ENCODE data around the gene STAT1. TPM values are rescaled to one million over a fixed set of nuclear protein-coding genes. Genes with fewer than 3 reads are reported as not detected.

STAT1 gene
- total and polyA plus RNA-seq, 9 of the 15 experiments (the other 6 are each of a cell fraction or from before 2014, with no cell fraction given): 8.7 to 34.4 (median 26.8) TPM

DNA sequence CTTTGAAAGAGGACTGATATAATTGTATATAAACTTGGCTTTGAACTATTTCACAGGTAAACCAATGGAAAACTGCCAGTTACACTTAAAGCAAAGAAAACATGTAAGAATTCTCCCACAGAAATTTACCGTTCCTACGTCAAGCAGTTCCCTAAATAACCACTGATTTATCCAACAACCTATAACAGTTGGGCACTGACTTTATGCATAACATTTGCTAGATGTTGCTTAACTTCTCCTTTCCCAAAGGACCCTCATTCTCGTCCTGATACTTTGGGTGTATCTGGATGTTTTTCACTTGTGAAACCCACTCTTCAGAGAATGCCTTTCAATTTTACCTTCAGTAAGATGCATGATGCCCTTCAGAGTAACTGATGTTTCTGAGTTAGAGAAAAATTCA, 43.8 kb downstream of the STAT1 start:
- Histone ChIP-seq H3K27me3 (ENCODE audit: control insufficient read depth in 2 of 2, insufficient read depth in 2 of 2, low read length in 2 of 2) (no peaks in the 10 kb centered on the region), H2AFZ (ENCODE audit: low read depth, low read length) (no peak overlapping the region), H4K20me1 (replicated peaks; ENCODE audit: control insufficient read depth, insufficient read depth, low read length) (no peaks in the 10 kb centered on the region), H3K9me3 (replicated peaks; ENCODE audit: control insufficient read depth, insufficient read depth, low read depth, low read length) (no peaks in the 10 kb centered on the region), H3K79me2 (ENCODE audit: control insufficient read depth, insufficient read depth, low read length) (no peaks in the 10 kb centered on the region), H3K36me3 (ENCODE audit: control insufficient read depth, insufficient read depth, low read length) (peaks cover 88% of the 10 kb centered on the region; the same call in 2 of the 3 replicates), H3K27ac (ENCODE audit: extremely low read depth, low read depth, low read length) (no peak overlapping the region), H3K9ac (ENCODE audit: insufficient read depth in 1 of 2, low read depth in 2 of 2, low read length in 2 of 2) (no peak overlapping the region), H3K4me2 (ENCODE audit: insufficient read depth, low read length) (no peak overlapping the region), H3K9me1 (ENCODE audit: control insufficient read depth, insufficient read depth, low read length) (no peaks in the 10 kb centered on the region), H3K4me1 (replicated peaks in 1 of 2; ENCODE audit: control insufficient read depth in 2 of 2, insufficient read depth in 2 of 2, low read length in 2 of 2) (no peaks in the 10 kb centered on the region), H3K4me3 (no peak overlapping the region)
- TF ChIP-seq HNRNPLL (IDR thresholded peaks at IDR 0.05; ENCODE audit: low read depth, low read length, poor library complexity, severe bottlenecking): no peak
- TF ChIP-seq CHCHD3 (CRISPR knock-in tag; IDR thresholded peaks at IDR 0.05): no peak
- TF ChIP-seq KHSRP (IDR thresholded peaks at IDR 0.05): no peak
- no peak for TF ChIP-seq NFATC3 (IDR thresholded peaks at IDR 0.05)
- no peak for TF ChIP-seq TRIM28 (IDR thresholded peaks at IDR 0.05)
- TF ChIP-seq TCF3 (CRISPR knock-in tag; IDR thresholded peaks at IDR 0.05): no peak
- no peak for TF ChIP-seq ZNF232 (CRISPR knock-in tag; IDR thresholded peaks at IDR 0.05)
- ATAC-seq (no peak), DNase-seq (ENCODE audit: extremely low read depth in 1 of 4, low spot score in 3 of 4) (no peak), FAIRE-seq (no peak)
- TSS peak; percentile 6 for BruUV-seq (replicated peaks)
- intact Hi-C loops (cut with micrococcal nuclease) (no loop called here), in situ Hi-C loops (cut with MboI) (no loop called here)
- CTCF ChIA-PET (ENCODE audit: low intra/inter-chr PET ratio): no interaction called here
- POLR2A ChIA-PET: no interaction called here
- 67% methylated on average over 1 of the region's 3 CpGs for WGBS (ENCODE audit: insufficient coverage, low coverage, missing lambda C conversion rate)

DNA sequence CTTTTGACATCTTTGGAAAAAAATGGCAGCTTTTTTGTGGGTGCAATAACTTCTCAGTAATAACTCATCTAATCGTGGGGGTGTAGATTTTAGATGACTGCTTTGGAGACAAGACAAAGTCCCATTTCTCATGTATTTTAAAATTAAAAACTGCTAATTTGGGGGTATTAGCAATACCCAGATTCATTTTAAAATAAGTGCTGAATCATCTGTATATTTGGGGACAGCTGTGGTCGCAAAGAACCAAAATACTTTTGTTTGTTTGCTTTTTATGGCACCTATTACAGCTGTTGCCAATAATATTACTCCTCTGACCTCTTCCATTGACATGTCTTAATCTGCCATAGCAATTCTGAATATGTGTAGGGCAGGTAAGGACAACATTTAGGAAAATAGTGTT, 45.4 kb downstream of the STAT1 start:
- no peaks in the 10 kb centered on the region for H3K9me3 ChIP-seq (replicated peaks; ENCODE audit: control insufficient read depth, insufficient read depth, low read depth, low read length)
- in situ Hi-C loops (cut with MboI): no loop called here
- DNase-seq (ENCODE audit: extremely low read depth in 1 of 4, low spot score in 3 of 4): no peak
- no peaks in the 10 kb centered on the region for H4K20me1 ChIP-seq (replicated peaks; ENCODE audit: control insufficient read depth, insufficient read depth, low read length)
- H3K9me1 ChIP-seq (ENCODE audit: control insufficient read depth, insufficient read depth, low read length): no peaks in the 10 kb centered on the region
- no peaks in the 10 kb centered on the region for H3K79me2 ChIP-seq (ENCODE audit: control insufficient read depth, insufficient read depth, low read length)
- H3K27ac ChIP-seq (ENCODE audit: extremely low read depth, low read depth, low read length): no peak overlapping the region
- no peak overlapping the region for H3K9ac ChIP-seq (ENCODE audit: insufficient read depth in 1 of 2, low read depth in 2 of 2, low read length in 2 of 2)
- peaks cover 86% of the 10 kb centered on the region; the same call in 2 of the 3 replicates for H3K36me3 ChIP-seq (ENCODE audit: control insufficient read depth, insufficient read depth, low read length)
- CTCF ChIA-PET (ENCODE audit: low intra/inter-chr PET ratio): no interaction called here
- intact Hi-C loops (cut with micrococcal nuclease): no loop called here
- 76% methylated on average over 2 of the region's 2 CpGs for WGBS (ENCODE audit: insufficient coverage, low coverage, missing lambda C conversion rate)
- POLR2A ChIA-PET: interaction anchor here (0.9 kb wide), 1 partner anchor 9 kb away, joined by 3 read pairs; no protein-coding TSS in a partner anchor
- no peak for ATAC-seq
- FAIRE-seq: no peak
- TF ChIP-seq C11orf30 (IDR thresholded peaks at IDR 0.05; ENCODE audit: low read depth) (0 out of 2 replicates have a peak, but pooled peaks have one; percentile 31), RBM17 (IDR thresholded peaks at IDR 0.05; ENCODE audit: borderline replicate concordance, low read depth, low read length) (no peak), PHF21A (IDR thresholded peaks at IDR 0.05; ENCODE audit: borderline replicate concordance, low read depth) (no peak), ZNF316 (IDR thresholded peaks at IDR 0.05) (peak; percentile 48; the same call in 1 of the 2 replicates), MAFF (IDR thresholded peaks at IDR 0.05; ENCODE audit: low read length) (0 out of 2 replicates have a peak, but pooled peaks have one; percentile 6)
- H3K4me1 ChIP-seq (replicated peaks in 1 of 2; ENCODE audit: control insufficient read depth in 2 of 2, insufficient read depth in 2 of 2, low read length in 2 of 2): no peaks in the 10 kb centered on the region
- H3K4me3 ChIP-seq: no peak overlapping the region
- BruUV-seq (replicated peaks): no TSS peak
- no peak overlapping the region for H3K4me2 ChIP-seq (ENCODE audit: insufficient read depth, low read length)
- H2AFZ ChIP-seq (ENCODE audit: low read depth, low read length): no peak overlapping the region
- H3K27me3 ChIP-seq (ENCODE audit: control insufficient read depth in 2 of 2, insufficient read depth in 2 of 2, low read length in 2 of 2): no peaks in the 10 kb centered on the region

All from K562 (cell line).